ENCODE measurements around the gene ZNF684. TPM values are rescaled to one million over a fixed set of nuclear protein-coding genes. Genes with fewer than 3 reads are reported as not detected.
A peak's percentile ranks its signal among the peaks of the same experiment; 100 is the strongest.

The ZNF684 gene
- total RNA-seq, 1 experiment from 2014 or later = 5.3 TPM

DNA sequence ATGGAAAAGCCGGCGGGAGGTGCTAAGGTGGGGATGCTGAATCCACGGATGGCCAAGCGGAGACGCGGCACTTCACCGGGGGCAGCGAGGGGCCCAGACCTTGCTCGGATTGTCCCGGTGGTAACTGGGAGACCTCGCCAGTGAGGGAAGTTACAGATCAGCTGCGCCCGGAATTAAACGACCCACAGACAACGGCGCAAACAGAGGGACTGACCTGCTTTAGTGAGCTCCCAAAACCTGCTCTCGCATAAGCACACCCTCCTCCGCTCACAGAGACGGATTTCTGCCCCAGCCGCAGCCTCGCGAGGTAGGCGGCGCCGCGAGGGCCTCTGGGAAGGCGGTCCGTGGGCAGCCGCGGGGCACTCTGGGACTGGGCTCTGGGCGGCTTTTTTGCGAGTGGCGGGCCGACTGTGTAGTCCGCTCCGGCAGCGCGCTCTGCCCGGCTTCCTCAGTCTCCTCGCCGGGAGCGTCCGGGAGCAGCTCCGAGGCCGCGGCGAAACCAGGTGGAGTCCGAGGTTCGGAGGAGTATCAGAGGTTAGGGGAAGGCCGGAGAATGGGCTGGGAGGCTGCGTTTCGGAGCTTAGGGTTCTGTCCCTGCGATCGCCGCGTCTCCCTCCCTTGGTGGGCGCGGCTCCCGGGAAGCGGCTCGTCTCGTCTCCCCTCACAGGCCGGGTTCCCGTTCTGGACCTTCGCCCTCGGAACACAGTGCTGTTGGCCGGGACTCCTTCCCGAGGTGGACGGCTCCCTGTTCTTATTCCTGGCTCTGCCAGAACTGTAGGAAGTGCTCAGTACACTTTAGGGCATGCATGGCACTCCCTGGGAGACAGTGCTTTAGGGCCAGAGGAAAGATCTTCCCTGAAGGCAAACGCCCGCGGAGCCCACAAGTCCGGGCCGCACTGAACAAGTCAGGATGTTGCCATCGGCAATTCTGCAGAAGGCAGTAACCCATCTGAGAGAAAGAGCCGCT lies 22.8 kb upstream of the ZNF684 start, which contains the start of gene EXO5:
TSS of gene EXO5 (plus strand) at position 393 of the 967 bp plus-strand sequence. CDS start 5,778 bp downstream, outside the sequence.
- BruUV-seq (replicated peaks) = TSS peak; percentile 73
- no peak within 1 kb of the TSS for H3K27ac ChIP-seq (ENCODE audit: low read depth, low read length)
- ChIA-PET RAD21 (ENCODE audit: low non-redundant PET in 1 of 2, low total read pairs in 2 of 2, uncharacterized antibody in 2 of 2, unreplicated experiment in 2 of 2) (no interaction called here), POLR2A (no interaction called here), CTCF (no interaction called here)
- TF ChIP-seq, protein P1, sequence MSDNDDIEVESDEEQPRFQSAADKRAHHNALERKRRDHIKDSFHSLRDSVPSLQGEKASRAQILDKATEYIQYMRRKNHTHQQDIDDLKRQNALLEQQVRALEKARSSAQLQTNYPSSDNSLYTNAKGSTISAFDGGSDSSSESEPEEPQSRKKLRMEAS (IDR thresholded peaks at IDR 0.05) = 0 out of 2 replicates have a peak, but pooled peaks have one; percentile 19
- TF ChIP-seq ZNF274 (IDR thresholded peaks at IDR 0.05; ENCODE audit: low read depth, low read length) = no peak
- no peak for TF ChIP-seq POLR2A (IDR thresholded peaks at IDR 0.05; ENCODE audit: borderline replicate concordance, extremely low read depth, insufficient read depth, insufficient read length)
- H3K9ac ChIP-seq (ENCODE audit: low read length) = no peak within 1 kb of the TSS
- no peaks in the 10 kb centered on the region for H3K9me2 ChIP-seq (ENCODE audit: insufficient read depth)
- H3K4me3 ChIP-seq (replicated peaks in 1 of 2; ENCODE audit: low read depth in 1 of 2, low read length in 2 of 2) = peak within 1 kb of the TSS; percentile 28 to 44
- H3K79me2 ChIP-seq (ENCODE audit: insufficient read depth, low read length) = no peaks in the 10 kb centered on the region
- H3K36me3 ChIP-seq (ENCODE audit: control insufficient read depth in 1 of 2, insufficient read depth in 2 of 2, low read length in 2 of 2) = no peaks in the 10 kb centered on the region
- H3K4me1 ChIP-seq (ENCODE audit: control insufficient read depth in 1 of 2, insufficient read depth in 2 of 2, low read length in 2 of 2) = no peaks in the 10 kb centered on the region; a peak in 1 of 4 replicates
- no peaks in the 10 kb centered on the region for H3K27me3 ChIP-seq (ENCODE audit: insufficient read depth, low read length)
- no peaks in the 10 kb centered on the region for H4K20me1 ChIP-seq (ENCODE audit: insufficient read depth)
- ATAC-seq = peak; percentile 65
- H2AFZ ChIP-seq (ENCODE audit: low read depth, low read length, poor library complexity, severe bottlenecking) = no peak within 1 kb of the TSS
- intact Hi-C loops (cut with micrococcal nuclease) = loop anchor here (10.0 kb wide), 1 partner anchor 64 kb away; no protein-coding TSS in a partner anchor
- H3K4me2 ChIP-seq (ENCODE audit: low read length) = peak within 1 kb of the TSS; percentile 47
- DNase-seq (ENCODE audit: low read depth, low spot score) = no peak
- peaks cover 3 to 4% of the 10 kb centered on the region in 2 experiments; a peak in 1 of 4 replicates for H3K9me3 ChIP-seq (ENCODE audit: control insufficient read depth in 1 of 2, insufficient read depth in 1 of 2, low read depth in 1 of 2, low read length in 2 of 2)

DNA sequence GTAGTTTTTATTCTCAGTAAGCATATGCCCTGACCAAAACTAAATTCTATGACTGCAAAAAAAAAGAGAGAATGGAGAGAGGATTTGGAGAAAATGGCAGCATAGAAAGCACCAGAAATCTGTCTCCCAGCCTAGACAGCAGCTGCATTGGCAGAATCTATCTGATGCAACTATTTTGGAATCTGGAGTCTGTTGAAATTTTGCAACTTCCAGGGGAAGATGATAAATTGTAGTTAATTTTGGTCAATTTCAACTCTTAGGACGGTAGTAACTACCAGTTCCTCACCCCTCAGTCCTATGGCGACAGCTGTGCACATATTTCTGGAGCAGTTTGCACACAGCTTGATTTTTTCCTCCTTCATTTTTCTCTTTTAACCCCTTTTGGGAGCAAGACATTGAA lies 11.9 kb upstream of the ZNF684 start:
- no peaks in the 10 kb centered on the region for H3K27me3 ChIP-seq (ENCODE audit: insufficient read depth, low read length)
- ChIA-PET CTCF (no interaction called here), POLR2A (no interaction called here), RAD21 (ENCODE audit: low non-redundant PET in 1 of 2, low total read pairs in 2 of 2, uncharacterized antibody in 2 of 2, unreplicated experiment in 2 of 2) (no interaction called here)
- DNase-seq (ENCODE audit: low read depth, low spot score) (no peak), ATAC-seq (no peak)
- H4K20me1 ChIP-seq (ENCODE audit: insufficient read depth) = no peaks in the 10 kb centered on the region
- no peak overlapping the region for H3K4me2 ChIP-seq (ENCODE audit: low read length)
- H3K9me3 ChIP-seq (ENCODE audit: control insufficient read depth in 1 of 2, insufficient read depth in 1 of 2, low read depth in 1 of 2, low read length in 2 of 2) = no peaks in the 10 kb centered on the region; a peak in 1 of 4 replicates
- intact Hi-C loops (cut with micrococcal nuclease) = no loop called here
- H3K4me3 ChIP-seq (replicated peaks in 1 of 2; ENCODE audit: low read depth in 1 of 2, low read length in 2 of 2) = no peak overlapping the region
- H3K4me1 ChIP-seq (ENCODE audit: control insufficient read depth in 1 of 2, insufficient read depth in 2 of 2, low read length in 2 of 2) = no peaks in the 10 kb centered on the region
- BruUV-seq (replicated peaks) = no TSS peak
- no peaks in the 10 kb centered on the region for H3K36me3 ChIP-seq (ENCODE audit: control insufficient read depth in 1 of 2, insufficient read depth in 2 of 2, low read length in 2 of 2)
- H3K9ac ChIP-seq (ENCODE audit: low read length) = no peak overlapping the region
- no peak overlapping the region for H2AFZ ChIP-seq (ENCODE audit: low read depth, low read length, poor library complexity, severe bottlenecking)
- no peaks in the 10 kb centered on the region for H3K9me2 ChIP-seq (ENCODE audit: insufficient read depth)
- H3K79me2 ChIP-seq (ENCODE audit: insufficient read depth, low read length) = no peaks in the 10 kb centered on the region
- TF ChIP-seq, protein P2, sequence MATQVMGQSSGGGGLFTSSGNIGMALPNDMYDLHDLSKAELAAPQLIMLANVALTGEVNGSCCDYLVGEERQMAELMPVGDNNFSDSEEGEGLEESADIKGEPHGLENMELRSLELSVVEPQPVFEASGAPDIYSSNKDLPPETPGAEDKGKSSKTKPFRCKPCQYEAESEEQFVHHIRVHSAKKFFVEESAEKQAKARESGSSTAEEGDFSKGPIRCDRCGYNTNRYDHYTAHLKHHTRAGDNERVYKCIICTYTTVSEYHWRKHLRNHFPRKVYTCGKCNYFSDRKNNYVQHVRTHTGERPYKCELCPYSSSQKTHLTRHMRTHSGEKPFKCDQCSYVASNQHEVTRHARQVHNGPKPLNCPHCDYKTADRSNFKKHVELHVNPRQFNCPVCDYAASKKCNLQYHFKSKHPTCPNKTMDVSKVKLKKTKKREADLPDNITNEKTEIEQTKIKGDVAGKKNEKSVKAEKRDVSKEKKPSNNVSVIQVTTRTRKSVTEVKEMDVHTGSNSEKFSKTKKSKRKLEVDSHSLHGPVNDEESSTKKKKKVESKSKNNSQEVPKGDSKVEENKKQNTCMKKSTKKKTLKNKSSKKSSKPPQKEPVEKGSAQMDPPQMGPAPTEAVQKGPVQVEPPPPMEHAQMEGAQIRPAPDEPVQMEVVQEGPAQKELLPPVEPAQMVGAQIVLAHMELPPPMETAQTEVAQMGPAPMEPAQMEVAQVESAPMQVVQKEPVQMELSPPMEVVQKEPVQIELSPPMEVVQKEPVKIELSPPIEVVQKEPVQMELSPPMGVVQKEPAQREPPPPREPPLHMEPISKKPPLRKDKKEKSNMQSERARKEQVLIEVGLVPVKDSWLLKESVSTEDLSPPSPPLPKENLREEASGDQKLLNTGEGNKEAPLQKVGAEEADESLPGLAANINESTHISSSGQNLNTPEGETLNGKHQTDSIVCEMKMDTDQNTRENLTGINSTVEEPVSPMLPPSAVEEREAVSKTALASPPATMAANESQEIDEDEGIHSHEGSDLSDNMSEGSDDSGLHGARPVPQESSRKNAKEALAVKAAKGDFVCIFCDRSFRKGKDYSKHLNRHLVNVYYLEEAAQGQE (IDR thresholded peaks at IDR 0.05; ENCODE audit: low read depth) = no peak
- TF ChIP-seq FOSL1 (IDR thresholded peaks at IDR 0.05; ENCODE audit: low read depth) = no peak
- TF ChIP-seq POLR2A (IDR thresholded peaks at IDR 0.05; ENCODE audit: borderline replicate concordance, extremely low read depth, insufficient read depth, insufficient read length) = no peak
- TF ChIP-seq, protein P1 (IDR thresholded peaks at IDR 0.05) = no peak
- TF ChIP-seq, protein P3, sequence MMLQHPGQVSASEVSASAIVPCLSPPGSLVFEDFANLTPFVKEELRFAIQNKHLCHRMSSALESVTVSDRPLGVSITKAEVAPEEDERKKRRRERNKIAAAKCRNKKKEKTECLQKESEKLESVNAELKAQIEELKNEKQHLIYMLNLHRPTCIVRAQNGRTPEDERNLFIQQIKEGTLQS (IDR thresholded peaks at IDR 0.05) = no peak
- TF ChIP-seq CEBPB (IDR thresholded peaks at IDR 0.05; ENCODE audit: low read depth) = no peak
- no peak for TF ChIP-seq EGR1 (IDR thresholded peaks at IDR 0.05; ENCODE audit: low read depth)
- no peak for TF ChIP-seq SP1 (IDR thresholded peaks at IDR 0.05; ENCODE audit: low read depth)
- TF ChIP-seq, protein P4, sequence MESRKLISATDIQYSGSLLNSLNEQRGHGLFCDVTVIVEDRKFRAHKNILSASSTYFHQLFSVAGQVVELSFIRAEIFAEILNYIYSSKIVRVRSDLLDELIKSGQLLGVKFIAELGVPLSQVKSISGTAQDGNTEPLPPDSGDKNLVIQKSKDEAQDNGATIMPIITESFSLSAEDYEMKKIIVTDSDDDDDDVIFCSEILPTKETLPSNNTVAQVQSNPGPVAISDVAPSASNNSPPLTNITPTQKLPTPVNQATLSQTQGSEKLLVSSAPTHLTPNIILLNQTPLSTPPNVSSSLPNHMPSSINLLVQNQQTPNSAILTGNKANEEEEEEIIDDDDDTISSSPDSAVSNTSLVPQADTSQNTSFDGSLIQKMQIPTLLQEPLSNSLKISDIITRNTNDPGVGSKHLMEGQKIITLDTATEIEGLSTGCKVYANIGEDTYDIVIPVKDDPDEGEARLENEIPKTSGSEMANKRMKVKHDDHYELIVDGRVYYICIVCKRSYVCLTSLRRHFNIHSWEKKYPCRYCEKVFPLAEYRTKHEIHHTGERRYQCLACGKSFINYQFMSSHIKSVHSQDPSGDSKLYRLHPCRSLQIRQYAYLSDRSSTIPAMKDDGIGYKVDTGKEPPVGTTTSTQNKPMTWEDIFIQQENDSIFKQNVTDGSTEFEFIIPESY (IDR thresholded peaks at IDR 0.05; ENCODE audit: extremely low read depth, insufficient replicate concordance, low read length) = no peak
- no peak overlapping the region for H3K27ac ChIP-seq (ENCODE audit: low read depth, low read length)

All from HCT116 (cell line).